KMS-11 (cell line): ENCODE results near the gene RAB40AL.

Experiments used
- H2AFZ ChIP-seq: fragments of 200-600 bp; sonication (generic); 2 replicates; pipeline ENCODE4 v1.6.1; 2016; ENCODE audit warnings: antibody characterized with exemption, mixed run types, low read depth
- H3K27ac ChIP-seq: fragments of 200-600 bp; sonication (generic); 2 replicates; pipeline ENCODE4 v1.6.1; 2016; ENCODE audit warnings: mild to moderate bottlenecking, mixed run types
- H3K27me3 ChIP-seq: fragments of 200-600 bp; sonication (generic); 2 replicates; pipeline ENCODE4 v1.6.1; 2017; ENCODE audit warnings: mild to moderate bottlenecking, low read depth, mixed run types, moderate library complexity; ENCODE audit not compliant: insufficient read depth
- H3K36me3 ChIP-seq: fragments of 200-600 bp; sonication (generic); 2 replicates; pipeline ENCODE4 v1.6.1; 2017; ENCODE audit warnings: mild to moderate bottlenecking, mixed run types; ENCODE audit not compliant: insufficient read depth
- H3K4me1 ChIP-seq: fragments of 200-600 bp; sonication (generic); 2 replicates; pipeline ENCODE4 v1.6.1; 2016; ENCODE audit warnings: mild to moderate bottlenecking, low read depth, mixed run types; ENCODE audit not compliant: poor library complexity, severe bottlenecking
- H3K4me2 ChIP-seq: fragments of 200-600 bp; sonication (generic); 2 replicates; pipeline ENCODE4 v1.7.0; 2016; ENCODE audit warnings: mild to moderate bottlenecking, mixed run types
- H3K4me3 ChIP-seq: fragments of 200-600 bp; sonication (generic); IDR thresholded peaks from 2 replicates; pipeline ENCODE4 v1.6.1; 2017; ENCODE audit warnings: low read depth, low read length, mixed read lengths; ENCODE audit not compliant: insufficient read depth
- H3K79me2 ChIP-seq: fragments of 200-600 bp; sonication (generic); 2 replicates; pipeline ENCODE4 v1.6.1; 2016; ENCODE audit warnings: low read depth, mixed run types; ENCODE audit not compliant: insufficient read depth
- H3K9ac ChIP-seq: fragments of 200-600 bp; sonication (generic); 2 replicates; pipeline ENCODE4 v1.6.1; 2016; ENCODE audit warnings: mild to moderate bottlenecking, mixed run types
- H4K20me1 ChIP-seq: fragments of 200-600 bp; sonication (generic); 2 replicates; pipeline ENCODE4 v1.6.1; 2016; ENCODE audit warnings: mild to moderate bottlenecking, mixed run types; ENCODE audit not compliant: insufficient read depth
- TF ChIP-seq, protein P1 (sequence below): fragments of 200-600 bp; sonication (generic); conservative IDR thresholded peaks from 2 replicates; pipeline ENCODE4 v1.6.1; 2017; ENCODE audit warnings: low read depth, mild to moderate bottlenecking, antibody characterized with exemption, low read length, moderate library complexity, mixed read lengths

RAB40AL gene

DNA sequence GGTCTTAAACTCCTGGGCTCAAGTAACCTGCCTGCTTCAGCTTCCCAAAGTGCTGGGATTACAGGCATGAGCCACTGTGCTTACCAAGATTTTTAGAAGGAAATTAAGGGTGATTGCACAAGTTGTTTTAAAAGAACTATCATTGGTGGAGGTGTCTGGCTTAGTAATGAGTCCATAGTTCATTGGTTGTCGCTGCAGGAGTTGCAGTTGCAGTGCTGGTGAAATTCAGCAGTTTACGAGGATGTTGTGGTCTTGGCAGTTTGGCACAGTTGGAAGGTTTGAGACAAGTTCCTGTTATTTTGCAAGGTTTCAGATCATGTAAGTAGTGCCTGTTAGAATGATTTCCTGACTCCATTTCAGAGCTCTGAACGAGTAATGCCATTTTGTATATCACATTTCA, 48.1 kb downstream of the RAB40AL start:
- Histone ChIP-seq H3K27me3 (no peaks in the 10 kb centered on the region), H3K4me1 (no peaks in the 10 kb centered on the region), H3K9ac (no peak overlapping the region), H3K36me3 (no peaks in the 10 kb centered on the region), H3K79me2 (no peaks in the 10 kb centered on the region), H3K27ac (no peak overlapping the region), H4K20me1 (no peaks in the 10 kb centered on the region), H3K4me2 (no peak overlapping the region), H3K4me3 (no peak overlapping the region), H2AFZ (no peak overlapping the region)
- TF ChIP-seq, protein P1, sequence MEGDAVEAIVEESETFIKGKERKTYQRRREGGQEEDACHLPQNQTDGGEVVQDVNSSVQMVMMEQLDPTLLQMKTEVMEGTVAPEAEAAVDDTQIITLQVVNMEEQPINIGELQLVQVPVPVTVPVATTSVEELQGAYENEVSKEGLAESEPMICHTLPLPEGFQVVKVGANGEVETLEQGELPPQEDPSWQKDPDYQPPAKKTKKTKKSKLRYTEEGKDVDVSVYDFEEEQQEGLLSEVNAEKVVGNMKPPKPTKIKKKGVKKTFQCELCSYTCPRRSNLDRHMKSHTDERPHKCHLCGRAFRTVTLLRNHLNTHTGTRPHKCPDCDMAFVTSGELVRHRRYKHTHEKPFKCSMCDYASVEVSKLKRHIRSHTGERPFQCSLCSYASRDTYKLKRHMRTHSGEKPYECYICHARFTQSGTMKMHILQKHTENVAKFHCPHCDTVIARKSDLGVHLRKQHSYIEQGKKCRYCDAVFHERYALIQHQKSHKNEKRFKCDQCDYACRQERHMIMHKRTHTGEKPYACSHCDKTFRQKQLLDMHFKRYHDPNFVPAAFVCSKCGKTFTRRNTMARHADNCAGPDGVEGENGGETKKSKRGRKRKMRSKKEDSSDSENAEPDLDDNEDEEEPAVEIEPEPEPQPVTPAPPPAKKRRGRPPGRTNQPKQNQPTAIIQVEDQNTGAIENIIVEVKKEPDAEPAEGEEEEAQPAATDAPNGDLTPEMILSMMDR, result no peak
